Measurements from ENCODE around the gene TMEM59L. TPM values are rescaled to one million over a fixed set of nuclear protein-coding genes. Genes with fewer than 3 reads are reported as not detected.

Gene TMEM59L
- total RNA-seq, 4 donors from 2014 or later, result 0.34 to 2.1 (median 0.88) TPM; not detected in 1

GRCh38 chr19:18608102-18608804 lies 4.4 kb upstream of the TMEM59L start:
- TF ChIP-seq CTCF (IDR thresholded peaks at IDR 0.05; ENCODE audit: low read depth), result no peak

- TF ChIP-seq CTCF (IDR thresholded peaks at IDR 0.05; ENCODE audit: low read depth), result no peak
Measured at GRCh38 chr19:18608805-18609716, 3.6 kb upstream of the TMEM59L start.

- TF ChIP-seq CTCF (IDR thresholded peaks at IDR 0.05; ENCODE audit: low read depth), result no peak
Measured at GRCh38 chr19:18609717-18610051, 3.0 kb upstream of the TMEM59L start.

- no peak for TF ChIP-seq CTCF (IDR thresholded peaks at IDR 0.05; ENCODE audit: low read depth)
Measured at GRCh38 chr19:18610245-18610555, 2.5 kb upstream of the TMEM59L start.

GRCh38 chr19:18610556-18611326 lies 1.9 kb upstream of the TMEM59L start:
- TF ChIP-seq CTCF (IDR thresholded peaks at IDR 0.05; ENCODE audit: low read depth), result no peak

GRCh38 chr19:18611327-18612050 lies 1.2 kb upstream of the TMEM59L start:
- no peak for TF ChIP-seq CTCF (IDR thresholded peaks at IDR 0.05; ENCODE audit: low read depth)
